Effector memory CD4-positive, alpha-beta T cell (primary cell): Measurements from ENCODE around the gene DRD5.
"Not testable (repeated sequence)": the region's sequence is repeated elsewhere in the genome, so short reads cannot be mapped to it uniquely, and the experiment has no call there.

Source experiments
- DNase-seq, 3 donors: peaks; one replicate each; pipeline ENCODE4 v3.0.0-alpha.2; 2020
- H3K27ac ChIP-seq: 2 replicates; pipeline ENCODE4 v1.7.0; 2013; ENCODE audit warnings: mild to moderate bottlenecking, low read length, moderate library complexity; ENCODE audit not compliant: insufficient read depth, poor library complexity, severe bottlenecking
- H3K27me3 ChIP-seq: replicated peaks from 2 replicates; pipeline ENCODE4 v1.7.0; 2013; ENCODE audit warnings: mild to moderate bottlenecking, low read length; ENCODE audit not compliant: insufficient read depth, control insufficient read depth, poor library complexity, severe bottlenecking
- H3K36me3 ChIP-seq: 2 replicates; pipeline ENCODE4 v1.7.0; 2013; ENCODE audit warnings: mild to moderate bottlenecking, low read length, moderate library complexity; ENCODE audit not compliant: control insufficient read depth, insufficient read depth
- H3K4me1 ChIP-seq: 2 replicates; pipeline ENCODE4 v1.7.0; 2013; ENCODE audit warnings: low read length, mild to moderate bottlenecking; ENCODE audit not compliant: control insufficient read depth, insufficient read depth, poor library complexity, severe bottlenecking
- H3K4me3 ChIP-seq: 2 replicates; pipeline ENCODE4 v1.7.0; 2013; ENCODE audit warnings: low read length, low read depth, mild to moderate bottlenecking; ENCODE audit not compliant: insufficient read depth, poor library complexity, severe bottlenecking
- H3K9me3 ChIP-seq: 2 replicates; pipeline ENCODE4 v1.7.0; 2013; ENCODE audit warnings: mild to moderate bottlenecking, low read length, moderate library complexity; ENCODE audit not compliant: control insufficient read depth

The DRD5 gene

GRCh38 chr4:9769321-9769720 is 12.1 kb upstream of the DRD5 start:
- H3K27me3 ChIP-seq = no peaks in the 10 kb centered on the region
- H3K27ac ChIP-seq = no peak overlapping the region
- no peaks in the 10 kb centered on the region for H3K9me3 ChIP-seq
- no peak overlapping the region for H3K4me3 ChIP-seq
- no peak for DNase-seq
- no peaks in the 10 kb centered on the region for H3K4me1 ChIP-seq
- H3K36me3 ChIP-seq = no peaks in the 10 kb centered on the region

- no peak overlapping the region for H3K4me3 ChIP-seq
- H3K36me3 ChIP-seq = no peaks in the 10 kb centered on the region
- no peaks in the 10 kb centered on the region for H3K9me3 ChIP-seq
- no peak for DNase-seq
- H3K4me1 ChIP-seq = no peaks in the 10 kb centered on the region
- no peak overlapping the region for H3K27ac ChIP-seq
- H3K27me3 ChIP-seq = no peaks in the 10 kb centered on the region
Observed at GRCh38 chr4:9771034-9771433, 10.4 kb upstream of the DRD5 start.

- Histone ChIP-seq H3K27ac (no peak overlapping the region), H3K4me3 (no peak overlapping the region), H3K36me3 (no peaks in the 10 kb centered on the region), H3K4me1 (no peaks in the 10 kb centered on the region), H3K27me3 (no peaks in the 10 kb centered on the region), H3K9me3 (no peaks in the 10 kb centered on the region)
- DNase-seq = no peak
Observed at GRCh38 chr4:9773471-9773870, 8.0 kb upstream of the DRD5 start.

- Histone ChIP-seq H3K9me3 (no peaks in the 10 kb centered on the region), H3K36me3 (no peaks in the 10 kb centered on the region), H3K27me3 (no peaks in the 10 kb centered on the region), H3K4me3 (no peak overlapping the region), H3K27ac (no peak overlapping the region), H3K4me1 (no peaks in the 10 kb centered on the region)
- no peak for DNase-seq
Observed at GRCh38 chr4:9782136-9782436, 652 bp downstream of the DRD5 start.

GRCh38 chr4:9785891-9786290 is 4.5 kb downstream of the DRD5 start:
- not testable (repeated sequence) for H3K27ac ChIP-seq, H3K27me3 ChIP-seq, H3K4me1 ChIP-seq, H3K4me3 ChIP-seq, H3K36me3 ChIP-seq, H3K9me3 ChIP-seq, DNase-seq

GRCh38 chr4:9792381-9792780 is 10.9 kb downstream of the DRD5 start:
- no peaks in the 10 kb centered on the region for H3K36me3 ChIP-seq
- H3K4me1 ChIP-seq = no peaks in the 10 kb centered on the region
- H3K4me3 ChIP-seq = no peak overlapping the region
- no peak for DNase-seq
- H3K9me3 ChIP-seq = no peaks in the 10 kb centered on the region
- no peaks in the 10 kb centered on the region for H3K27me3 ChIP-seq
- H3K27ac ChIP-seq = no peak overlapping the region

- not testable (repeated sequence) for H3K4me1 ChIP-seq, H3K27me3 ChIP-seq, DNase-seq, H3K4me3 ChIP-seq, H3K36me3 ChIP-seq, H3K27ac ChIP-seq, H3K9me3 ChIP-seq
Observed at GRCh38 chr4:9796641-9797040, 15.2 kb downstream of the DRD5 start.

GRCh38 chr4:9800848-9801247 is 19.4 kb downstream of the DRD5 start:
- no peaks in the 10 kb centered on the region for H3K36me3 ChIP-seq

GRCh38 chr4:9804918-9805317 is 23.5 kb downstream of the DRD5 start:
- Histone ChIP-seq H3K4me3 (no peak overlapping the region), H3K9me3 (no peaks in the 10 kb centered on the region), H3K4me1 (no peaks in the 10 kb centered on the region), H3K36me3 (no peaks in the 10 kb centered on the region), H3K27me3 (no peaks in the 10 kb centered on the region), H3K27ac (no peak overlapping the region)
- DNase-seq = no peak

More at GRCh38 chr4:9800848-9801247, 19.4 kb downstream of the DRD5 start:
- H3K9me3 ChIP-seq = no peaks in the 10 kb centered on the region
- DNase-seq = no peak
- no peaks in the 10 kb centered on the region for H3K4me1 ChIP-seq
- H3K27ac ChIP-seq = no peak overlapping the region
- no peaks in the 10 kb centered on the region for H3K27me3 ChIP-seq
- no peak overlapping the region for H3K4me3 ChIP-seq

- no peaks in the 10 kb centered on the region for H3K27me3 ChIP-seq
- H3K9me3 ChIP-seq = no peaks in the 10 kb centered on the region
- no peaks in the 10 kb centered on the region for H3K36me3 ChIP-seq
- no peaks in the 10 kb centered on the region for H3K4me1 ChIP-seq
- DNase-seq = no peak
- no peak overlapping the region for H3K4me3 ChIP-seq
- no peak overlapping the region for H3K27ac ChIP-seq
Observed at GRCh38 chr4:9808077-9808476, 26.6 kb downstream of the DRD5 start.

- DNase-seq = no peak
Observed at GRCh38 chr4:9811806-9812205, 30.4 kb downstream of the DRD5 start.

More at GRCh38 chr4:9811806-9812205, 30.4 kb downstream of the DRD5 start:
- Histone ChIP-seq H3K9me3 (no peaks in the 10 kb centered on the region), H3K27me3 (no peaks in the 10 kb centered on the region), H3K27ac (no peak overlapping the region), H3K36me3 (no peaks in the 10 kb centered on the region), H3K4me1 (no peaks in the 10 kb centered on the region), H3K4me3 (no peak overlapping the region)
